Astrocyte (in vitro differentiated cells and primary cell): ENCODE results near the gene RGPD3.
"Not testable (repeated sequence)": the region's sequence is repeated elsewhere in the genome, so short reads cannot be mapped to it uniquely, and the experiment has no call there.

Source experiments
- EZH2 ChIP-seq: IDR thresholded peaks from 2 replicates; pipeline ENCODE4 v1.6.1; 2012; ENCODE audit warnings: mild to moderate bottlenecking, low read length, inconsistent platforms; ENCODE audit not compliant: insufficient read depth
- TF ChIP-seq, protein P1 (sequence below): IDR thresholded peaks from 2 replicates; pipeline ENCODE4 v1.5.1; 2011; ENCODE audit warnings: low read depth, mild to moderate bottlenecking, inconsistent platforms, low read length, moderate library complexity; ENCODE audit not compliant: insufficient read depth

DNA sequence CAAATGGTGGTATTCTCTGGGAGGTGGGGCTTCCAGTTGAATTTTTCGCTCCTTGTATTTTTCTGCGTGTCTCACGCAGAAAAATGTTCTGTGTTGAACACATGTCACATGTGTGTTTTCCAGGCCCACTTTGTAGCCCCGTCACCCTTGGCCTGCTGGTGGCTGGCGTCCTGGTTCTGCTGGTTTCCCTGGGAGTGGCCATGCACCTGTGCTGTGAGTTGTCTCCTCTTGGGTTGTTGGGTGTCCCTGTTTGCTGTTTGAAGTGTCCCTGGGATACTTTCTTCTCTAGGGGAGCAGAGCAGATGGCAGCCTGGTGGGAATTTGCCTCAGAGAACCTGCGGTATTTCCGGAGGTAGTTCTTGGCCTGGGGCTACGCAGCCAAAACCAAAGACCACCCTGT lies 34.1 kb upstream of the RGPD3 start:
- TF ChIP-seq, protein P1, sequence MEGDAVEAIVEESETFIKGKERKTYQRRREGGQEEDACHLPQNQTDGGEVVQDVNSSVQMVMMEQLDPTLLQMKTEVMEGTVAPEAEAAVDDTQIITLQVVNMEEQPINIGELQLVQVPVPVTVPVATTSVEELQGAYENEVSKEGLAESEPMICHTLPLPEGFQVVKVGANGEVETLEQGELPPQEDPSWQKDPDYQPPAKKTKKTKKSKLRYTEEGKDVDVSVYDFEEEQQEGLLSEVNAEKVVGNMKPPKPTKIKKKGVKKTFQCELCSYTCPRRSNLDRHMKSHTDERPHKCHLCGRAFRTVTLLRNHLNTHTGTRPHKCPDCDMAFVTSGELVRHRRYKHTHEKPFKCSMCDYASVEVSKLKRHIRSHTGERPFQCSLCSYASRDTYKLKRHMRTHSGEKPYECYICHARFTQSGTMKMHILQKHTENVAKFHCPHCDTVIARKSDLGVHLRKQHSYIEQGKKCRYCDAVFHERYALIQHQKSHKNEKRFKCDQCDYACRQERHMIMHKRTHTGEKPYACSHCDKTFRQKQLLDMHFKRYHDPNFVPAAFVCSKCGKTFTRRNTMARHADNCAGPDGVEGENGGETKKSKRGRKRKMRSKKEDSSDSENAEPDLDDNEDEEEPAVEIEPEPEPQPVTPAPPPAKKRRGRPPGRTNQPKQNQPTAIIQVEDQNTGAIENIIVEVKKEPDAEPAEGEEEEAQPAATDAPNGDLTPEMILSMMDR = not testable (repeated sequence)
- not testable (repeated sequence) for TF ChIP-seq EZH2
